Peyer's patch (tissue), 4 donors: ENCODE measurements around the gene PCLAF. TPM values are rescaled to one million over a fixed set of nuclear protein-coding genes. Genes with fewer than 3 reads are reported as not detected.
A peak's percentile ranks its signal among the peaks of the same experiment; 100 is the strongest.
"Not testable (repeated sequence)": the region's sequence is repeated elsewhere in the genome, so short reads cannot be mapped to it uniquely, and the experiment has no call there.

Experiments
- DNase-seq, 3 donors: peaks; one replicate each; pipeline ENCODE4 v3.0.0-alpha.2; 2017 to 2019
- H3K27ac ChIP-seq, 4 donors: fragments of 200-600 bp; sonication (generic); one replicate each; pipeline ENCODE4 v1.5.1; 2016 to 2019
- H3K27me3 ChIP-seq, 2 donors: fragments of 200-600 bp; sonication (generic); one replicate each; pipeline ENCODE4 v1.5.1; 2019
- H3K36me3 ChIP-seq, 3 donors: fragments of 200-600 bp; sonication (generic); one replicate each; pipeline ENCODE4 v1.5.1; 2016 to 2019
- H3K4me1 ChIP-seq, 4 donors: fragments of 200-600 bp; sonication (generic); one replicate each; pipeline ENCODE4 v1.5.1; 2016 to 2019
- H3K4me3 ChIP-seq, 4 donors: fragments of 200-600 bp; sonication (generic); 1 replicate in 3 of 4; 2 replicates in 1 of 4; pipeline ENCODE4 v1.5.1; 2016 to 2019; ENCODE audit warnings: mild to moderate bottlenecking in 1 of 4
- H3K9me3 ChIP-seq, 4 donors: fragments of 200-600 bp; sonication (generic); one replicate each; pipeline ENCODE4 v1.5.1; 2016 to 2019; ENCODE audit warnings: mild to moderate bottlenecking in 1 of 4
- CTCF ChIP-seq, 6 experiments: fragments of 450-650 bp in 4 of 6; fragments of 200-600 bp in 2 of 6; sonication (generic) in 1 of 6; IDR thresholded peaks; one replicate each; pipeline ENCODE4 v1.5.1; 2017 to 2019; ENCODE audit warnings: antibody characterized with exemption in 6 of 6, mild to moderate bottlenecking in 3 of 6, moderate library complexity in 1 of 6
- POLR2A ChIP-seq, 2 donors: fragments of 450-650 bp; IDR thresholded peaks; one replicate each; pipeline ENCODE4 v1.5.1; 2017; ENCODE audit warnings: antibody characterized with exemption in 2 of 2, mild to moderate bottlenecking in 2 of 2, moderate library complexity in 2 of 2
- total RNA-seq, 4 donors: library from RNA; depleted of rRNA; stranded (reverse); fragments of >200 nt; gene quantifications; one replicate each; pipeline ENCODE4 v1.1.0, GENCODE V29; 2016

Gene PCLAF
- total RNA-seq, 4 donors from 2014 or later: 1.4 to 7.4 (median 4.5) TPM

- DNase-seq: no peak
- no peak overlapping the region for H3K4me3 ChIP-seq
- H3K9me3 ChIP-seq: no peaks in the 10 kb centered on the region
- no peak overlapping the region for H3K27ac ChIP-seq
- TF ChIP-seq CTCF (IDR thresholded peaks at IDR 0.05) (no peak), POLR2A (IDR thresholded peaks at IDR 0.05) (no peak)
- peaks cover 0 to 17% (median 2%) of the 10 kb centered on the region in 4 donors for H3K4me1 ChIP-seq
- H3K36me3 ChIP-seq: no peaks in the 10 kb centered on the region
- no peaks in the 10 kb centered on the region for H3K27me3 ChIP-seq
These were observed 1.9 kb downstream of the PCLAF start for GRCh38 chr15:64379216-64379960.

DNA sequence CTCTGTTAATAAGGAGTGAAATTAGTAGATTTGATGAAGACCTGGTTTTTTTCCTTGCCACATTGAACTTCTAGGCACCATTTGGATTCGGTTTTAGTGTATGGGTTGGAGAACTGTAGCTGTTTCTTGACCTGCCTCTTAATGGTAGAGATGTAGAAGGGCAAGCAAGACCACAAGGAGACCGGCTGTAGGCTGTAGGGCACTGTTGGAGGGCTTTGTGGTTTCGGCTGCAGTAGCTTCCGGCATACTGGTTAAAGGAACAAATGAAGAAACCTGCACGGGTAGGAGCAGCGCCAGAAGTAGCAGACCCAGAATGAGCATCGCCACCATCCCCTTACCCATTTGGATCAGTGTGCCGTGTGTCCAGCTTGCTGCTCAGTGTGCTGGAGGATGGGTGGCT lies 7.9 kb downstream of the PCLAF start:
- Histone ChIP-seq H3K27ac (no peak overlapping the region), H3K4me3 (no peak overlapping the region), H3K9me3 (no peaks in the 10 kb centered on the region), H3K4me1 (no peaks in the 10 kb centered on the region), H3K27me3 (no peaks in the 10 kb centered on the region), H3K36me3 (no peaks in the 10 kb centered on the region)
- no peak for TF ChIP-seq POLR2A (IDR thresholded peaks at IDR 0.05)
- TF ChIP-seq CTCF (IDR thresholded peaks at IDR 0.05): no peak
- no peak for DNase-seq

DNA sequence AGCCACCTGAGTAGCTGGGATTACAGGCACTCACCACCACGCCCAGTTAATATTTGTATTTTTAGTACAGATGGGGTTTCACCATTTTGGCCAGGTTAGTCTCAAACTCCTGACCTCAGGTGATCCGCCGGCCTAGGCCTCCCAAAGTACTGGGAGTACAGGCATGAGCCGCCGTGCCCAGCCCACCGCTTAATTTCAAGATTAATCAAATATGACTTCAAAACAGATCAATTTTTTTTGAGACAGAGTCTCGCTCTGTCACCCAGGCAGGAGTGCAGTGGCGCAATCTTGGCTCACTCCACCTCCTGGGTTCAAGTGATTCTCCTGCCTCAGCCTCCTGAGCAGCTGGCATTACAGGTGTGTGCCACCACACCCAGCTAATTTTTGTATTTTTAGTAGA lies 9.9 kb downstream of the PCLAF start:
- not testable (repeated sequence) for H3K27me3 ChIP-seq, H3K9me3 ChIP-seq, H3K4me3 ChIP-seq, H3K27ac ChIP-seq, DNase-seq, H3K36me3 ChIP-seq, H3K4me1 ChIP-seq

- no peaks in the 10 kb centered on the region for H3K36me3 ChIP-seq
- no peaks in the 10 kb centered on the region for H3K4me1 ChIP-seq
- no peak overlapping the region for H3K4me3 ChIP-seq
- H3K9me3 ChIP-seq: no peaks in the 10 kb centered on the region
- TF ChIP-seq POLR2A (IDR thresholded peaks at IDR 0.05): no peak
- TF ChIP-seq CTCF (IDR thresholded peaks at IDR 0.05): no peak
- no peaks in the 10 kb centered on the region for H3K27me3 ChIP-seq
- DNase-seq: no peak
- no peak overlapping the region for H3K27ac ChIP-seq
These were observed 12.1 kb downstream of the PCLAF start for GRCh38 chr15:64369078-64369607.

DNA sequence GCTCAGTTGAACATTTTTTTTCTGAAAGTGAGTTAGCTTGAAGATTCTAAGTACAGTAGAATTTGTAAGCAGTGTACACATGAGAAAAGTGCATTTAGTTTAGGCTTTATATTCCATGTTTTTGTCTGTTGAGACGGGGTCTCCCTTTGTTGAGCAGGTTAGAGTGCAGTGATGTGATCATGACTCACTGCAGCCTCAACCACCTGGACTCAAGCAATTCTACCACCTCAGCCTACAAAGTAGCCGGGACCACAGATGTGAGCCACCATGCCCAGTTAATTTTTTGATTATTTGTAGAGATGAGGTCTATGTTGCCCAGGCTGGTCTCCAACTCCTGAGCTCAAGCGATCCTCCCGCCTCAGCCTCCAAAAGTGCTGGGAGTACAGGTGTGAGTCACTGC lies 20.0 kb downstream of the PCLAF start:
- H3K27ac ChIP-seq: no peak overlapping the region
- no peaks in the 10 kb centered on the region for H3K9me3 ChIP-seq
- no peaks in the 10 kb centered on the region for H3K36me3 ChIP-seq
- TF ChIP-seq POLR2A (IDR thresholded peaks at IDR 0.05) (no peak), CTCF (IDR thresholded peaks at IDR 0.05) (no peak)
- no peaks in the 10 kb centered on the region for H3K4me1 ChIP-seq
- DNase-seq: no peak
- no peak overlapping the region for H3K4me3 ChIP-seq
- no peaks in the 10 kb centered on the region for H3K27me3 ChIP-seq

GRCh38 chr15:64356710-64357040 lies 24.6 kb downstream of the PCLAF start:
- H3K9me3 ChIP-seq: no peaks in the 10 kb centered on the region
- TF ChIP-seq CTCF (IDR thresholded peaks at IDR 0.05): no peak
- TF ChIP-seq POLR2A (IDR thresholded peaks at IDR 0.05): no peak
- no peak for DNase-seq
- H3K27me3 ChIP-seq: no peaks in the 10 kb centered on the region
- no peaks in the 10 kb centered on the region for H3K36me3 ChIP-seq
- H3K4me1 ChIP-seq: peaks cover 0 to 5% (median 0%) of the 10 kb centered on the region in 4 donors
- H3K27ac ChIP-seq: peak overlapping the region; percentile 68 to 79 (median 74)
- peak overlapping the region; percentile 77 to 93 (median 82) for H3K4me3 ChIP-seq
